ENCODE data around the gene DOCK4. TPM values are rescaled to one million over a fixed set of nuclear protein-coding genes. Genes with fewer than 3 reads are reported as not detected.

The DOCK4 gene
- total RNA-seq, 1 donor from 2014 or later, result 13.9 TPM

DNA sequence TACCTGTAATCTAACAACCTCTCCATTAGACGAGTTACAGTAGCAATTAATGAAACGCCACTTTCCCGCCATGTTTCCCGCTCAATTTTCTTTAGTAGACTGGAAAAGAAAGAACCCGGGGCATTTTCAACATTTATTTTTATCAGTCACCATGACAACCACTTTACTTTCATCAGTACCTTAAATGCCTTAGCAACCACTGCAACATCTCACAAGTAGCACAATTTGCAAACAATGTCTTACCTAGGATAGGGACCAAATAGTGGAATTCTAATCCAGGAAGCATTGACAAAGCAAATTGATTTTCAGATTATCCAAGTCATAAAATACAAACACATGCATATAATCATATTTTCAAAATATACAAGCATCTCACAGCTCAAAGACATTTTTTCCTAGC, 422.3 kb downstream of the DOCK4 start:
- DNase-seq (no peak), ATAC-seq (no peak)
- intact Hi-C loops (cut with micrococcal nuclease), result no loop called here

DNA sequence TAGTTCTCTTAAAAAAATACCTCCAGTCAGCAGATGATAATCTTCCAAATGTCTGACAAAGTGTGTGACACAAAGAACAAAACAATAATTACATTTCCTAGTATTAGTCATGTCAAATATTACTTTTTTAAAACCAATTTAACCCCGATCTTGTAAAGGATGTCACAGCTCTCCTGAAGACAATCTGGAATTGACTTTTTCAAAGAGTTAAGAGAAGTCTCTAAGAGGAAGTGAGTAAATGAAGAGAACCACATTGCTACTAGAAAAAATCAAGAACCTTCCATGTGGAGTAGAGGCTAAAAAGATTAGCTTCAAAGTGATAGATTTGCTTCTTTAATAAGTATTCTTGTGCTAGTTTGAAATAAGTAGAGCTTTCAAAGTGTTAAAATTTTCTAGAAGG, 425.7 kb downstream of the DOCK4 start:
- ATAC-seq, result no peak
- intact Hi-C loops (cut with micrococcal nuclease), result no loop called here
- no peak for DNase-seq

DNA sequence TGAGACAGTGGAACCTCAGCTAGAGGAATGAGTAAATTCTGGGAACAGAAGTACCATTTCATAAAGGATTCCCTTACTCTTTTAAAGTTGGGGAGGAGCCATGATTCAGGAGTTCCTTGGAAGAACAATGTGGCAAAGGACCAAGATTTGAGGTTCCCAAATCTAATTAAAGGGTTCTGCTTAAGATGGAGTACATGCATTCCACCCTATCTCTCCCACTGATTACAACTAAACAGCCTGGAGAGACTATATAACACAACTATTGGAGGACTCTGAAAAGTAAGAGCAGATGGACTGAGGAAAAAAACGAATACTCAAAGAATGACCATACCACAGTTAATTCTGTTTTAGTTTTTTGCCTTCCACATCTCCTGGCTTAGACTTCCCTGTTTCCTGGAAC, 431.0 kb downstream of the DOCK4 start:
- ATAC-seq, result no peak
- DNase-seq, result no peak
- intact Hi-C loops (cut with micrococcal nuclease), result no loop called here

DNA sequence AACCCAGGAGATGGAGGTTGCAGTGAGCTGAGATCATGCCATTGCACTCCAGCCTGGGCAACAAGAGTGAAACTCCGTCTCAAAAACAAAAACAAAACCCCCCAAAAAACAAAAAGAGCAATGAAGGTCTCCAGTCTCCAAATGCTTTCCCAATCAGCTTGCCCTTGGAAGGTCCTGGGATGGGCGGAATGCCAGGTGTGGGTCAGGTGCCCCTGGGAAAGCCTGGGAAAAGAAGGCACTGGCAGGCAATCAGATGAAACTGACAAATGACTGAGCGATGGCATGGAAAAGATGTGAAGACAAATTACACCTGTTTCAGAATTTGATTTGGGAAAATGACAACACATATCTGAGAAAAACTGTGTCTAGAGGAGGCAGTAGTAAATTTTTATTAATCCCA, 433.5 kb downstream of the DOCK4 start:
- intact Hi-C loops (cut with micrococcal nuclease), result no loop called here
- no peak for DNase-seq
- ATAC-seq, result no peak

- ATAC-seq (no peak), DNase-seq (no peak)
- intact Hi-C loops (cut with micrococcal nuclease), result no loop called here
These were observed 434.6 kb downstream of the DOCK4 start for GRCh38 chr7:111771638-111772037.

DNA sequence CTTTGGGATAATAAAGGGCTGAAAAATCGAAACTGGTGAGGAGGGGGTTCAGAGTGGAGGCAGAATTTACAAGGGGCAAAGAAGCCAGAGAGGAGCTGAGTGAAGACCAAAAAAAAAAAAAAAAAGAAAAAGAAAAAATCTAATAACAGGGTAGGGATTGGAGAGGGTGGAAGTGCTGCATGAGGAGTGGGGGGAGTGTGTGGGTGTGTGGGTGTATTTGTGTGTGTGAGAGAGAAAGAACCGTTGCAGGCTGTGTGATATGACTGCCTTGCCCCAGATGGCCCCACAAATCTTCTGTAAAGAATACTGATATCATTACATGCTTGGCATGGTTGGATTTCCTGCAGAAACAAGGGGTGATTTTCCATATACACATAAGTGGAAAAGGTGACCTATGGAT, 436.1 kb downstream of the DOCK4 start:
- ATAC-seq, result no peak
- no peak for DNase-seq
- intact Hi-C loops (cut with micrococcal nuclease), result no loop called here

- DNase-seq (no peak), ATAC-seq (no peak)
- intact Hi-C loops (cut with micrococcal nuclease), result no loop called here
These were observed 440.2 kb downstream of the DOCK4 start for GRCh38 chr7:111765751-111766643.

- ATAC-seq (peak; percentile 51), DNase-seq (peak; percentile 35)
- intact Hi-C loops (cut with micrococcal nuclease), result no loop called here
These were observed 442.9 kb downstream of the DOCK4 start for GRCh38 chr7:111763221-111763801.

GRCh38 chr7:111762799-111763198, 443.4 kb downstream of the DOCK4 start:
- intact Hi-C loops (cut with micrococcal nuclease), result no loop called here
- ATAC-seq (no peak), DNase-seq (no peak)

GRCh38 chr7:111762211-111762610, 444.0 kb downstream of the DOCK4 start:
- no peak for ATAC-seq
- DNase-seq, result no peak
- intact Hi-C loops (cut with micrococcal nuclease), result no loop called here

DNA sequence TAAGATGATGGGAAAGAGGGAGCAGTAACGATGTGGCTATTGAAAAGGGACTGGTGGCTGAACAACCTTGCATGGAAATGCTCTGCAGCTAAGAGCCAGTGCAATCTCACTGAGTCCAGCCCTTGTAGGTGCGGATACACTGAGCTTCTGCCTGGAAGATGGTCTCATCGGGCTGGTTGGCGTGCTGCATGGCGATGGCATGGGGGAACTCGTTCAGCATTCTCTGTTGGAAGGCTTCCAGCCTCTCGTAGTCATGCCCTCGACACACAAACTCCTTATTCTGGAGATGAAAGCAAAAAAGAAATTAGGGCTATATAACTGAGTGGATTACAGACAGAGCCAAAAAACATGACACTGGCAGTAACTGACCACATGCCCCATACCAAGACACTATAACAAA, 446.2 kb downstream of the DOCK4 start:
- intact Hi-C loops (cut with micrococcal nuclease), result no loop called here
- ATAC-seq, result no peak
- no peak for DNase-seq

DNA sequence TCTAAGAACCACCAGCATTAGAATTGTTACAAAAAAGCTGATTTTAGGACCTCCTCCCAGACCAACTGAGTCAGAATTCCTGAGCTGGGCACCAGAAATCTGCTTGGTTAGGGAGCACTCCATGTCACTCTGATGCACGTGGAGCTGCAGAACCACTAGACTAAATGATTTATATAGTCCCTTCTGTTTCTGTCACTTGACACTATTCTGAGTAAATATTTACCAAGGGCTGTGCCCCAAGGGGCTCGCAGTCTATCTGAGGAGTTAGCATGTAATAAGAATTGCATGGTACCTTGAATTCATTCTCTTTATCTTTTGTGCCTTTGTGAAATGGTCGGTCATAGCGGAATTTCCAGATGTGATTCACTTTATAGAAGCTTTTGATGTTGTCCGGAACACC, 447.9 kb downstream of the DOCK4 start:
- DNase-seq, result no peak
- intact Hi-C loops (cut with micrococcal nuclease), result loop anchor here (10.0 kb wide), 1 partner anchor 96 kb away; no protein-coding TSS in a partner anchor
- ATAC-seq, result no peak

- peak; percentile 92 for ATAC-seq
- DNase-seq, result peak; percentile 73
- intact Hi-C loops (cut with micrococcal nuclease), result loop anchor here (10.0 kb wide), 1 partner anchor 98 kb away; no protein-coding TSS in a partner anchor
These were observed 449.5 kb downstream of the DOCK4 start for GRCh38 chr7:111756687-111757178.

- DNase-seq (no peak), ATAC-seq (no peak)
- intact Hi-C loops (cut with micrococcal nuclease), result loop anchor here (10.0 kb wide), 1 partner anchor 99 kb away; no protein-coding TSS in a partner anchor
These were observed 450.8 kb downstream of the DOCK4 start for GRCh38 chr7:111755383-111755782.

DNA sequence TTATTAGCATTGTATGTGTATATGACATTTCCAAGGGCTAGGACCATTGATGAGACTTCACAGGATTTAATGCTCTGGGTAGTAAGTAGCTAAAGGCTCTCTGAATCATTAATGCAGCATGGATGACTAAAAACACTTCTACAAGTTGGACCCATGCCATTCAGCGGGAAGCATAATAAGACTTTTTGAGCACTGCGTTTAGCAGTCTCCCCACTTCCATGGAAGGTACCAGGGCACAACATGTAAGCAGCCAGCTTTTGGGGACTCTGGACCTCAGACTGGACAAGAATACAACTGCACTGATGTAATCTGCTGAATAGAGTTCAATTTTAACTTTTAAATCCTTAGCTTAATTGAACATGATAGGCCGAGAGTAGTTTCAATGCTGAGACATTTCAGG, 452.2 kb downstream of the DOCK4 start:
- ATAC-seq, result no peak
- intact Hi-C loops (cut with micrococcal nuclease), result loop anchor here (10.0 kb wide), 1 partner anchor 101 kb away; no protein-coding TSS in a partner anchor
- no peak for DNase-seq

DNA sequence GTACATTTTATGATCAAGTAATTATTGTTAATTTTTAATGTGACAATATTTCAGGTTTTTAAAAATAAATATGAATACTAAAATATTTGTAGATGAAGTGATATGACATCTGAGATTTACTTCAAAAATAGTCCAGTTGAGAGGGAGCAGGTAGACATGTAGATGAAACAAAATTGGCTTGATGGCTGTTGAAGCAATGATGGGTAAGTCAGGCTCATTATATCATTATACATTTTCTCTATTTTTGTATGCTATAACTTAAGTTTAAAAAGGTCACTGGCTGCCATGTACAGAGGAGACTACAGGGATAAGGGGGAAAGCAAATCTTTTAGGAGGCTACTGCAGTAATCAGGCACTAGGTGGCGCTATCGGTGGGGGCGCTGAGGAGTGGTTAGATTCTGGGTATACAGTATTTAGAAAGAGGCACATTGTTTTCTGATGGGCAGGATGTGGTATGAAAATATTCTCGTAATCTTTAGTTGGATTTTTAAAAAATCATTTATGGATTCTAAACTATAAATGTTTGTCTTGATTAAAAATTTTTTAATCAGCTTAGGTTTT, 454.1 kb downstream of the DOCK4 start:
- ATAC-seq (peak; percentile 54), DNase-seq (peak; percentile 59)
- intact Hi-C loops (cut with micrococcal nuclease), result loop anchor here (10.0 kb wide), 1 partner anchor 103 kb away; no protein-coding TSS in a partner anchor

DNA sequence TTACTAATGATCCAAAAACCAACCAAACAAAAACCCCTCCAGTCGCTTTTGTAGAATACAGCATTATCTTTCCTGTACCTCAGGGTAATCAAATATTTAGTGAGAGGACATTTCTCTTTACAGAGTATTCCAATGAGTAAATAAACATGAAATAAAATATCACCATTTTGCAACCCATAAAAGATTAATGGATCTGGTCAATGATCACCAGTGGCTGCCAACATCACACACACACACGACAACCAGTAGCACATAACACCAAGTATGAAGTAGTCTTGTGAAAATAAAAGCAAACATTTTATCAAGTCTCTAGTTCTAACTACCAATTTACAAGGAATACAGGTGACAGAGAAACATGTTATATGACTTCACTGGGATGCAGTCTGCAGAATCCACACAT, 455.3 kb downstream of the DOCK4 start:
- no peak for ATAC-seq
- DNase-seq, result no peak
- intact Hi-C loops (cut with micrococcal nuclease), result loop anchor here (10.0 kb wide), 1 partner anchor 104 kb away; no protein-coding TSS in a partner anchor

DNA sequence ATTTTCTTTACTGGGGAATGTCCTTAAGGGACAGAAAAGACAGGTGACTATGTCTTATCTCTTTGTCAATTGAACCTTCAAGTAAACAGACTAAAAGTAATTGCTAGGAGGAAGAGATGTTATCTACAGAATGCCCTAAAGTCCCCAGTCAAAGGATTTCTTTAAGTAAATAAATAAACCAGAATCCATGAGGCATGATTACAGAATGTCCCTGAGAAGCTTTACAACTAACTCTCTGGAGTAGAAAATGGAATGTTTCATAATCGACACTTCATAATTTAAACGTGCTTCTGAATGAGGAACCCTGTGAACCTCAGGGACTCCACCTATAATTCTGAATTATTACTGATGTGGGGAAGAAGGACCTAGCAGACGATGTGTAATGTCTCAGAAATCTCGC, 456.0 kb downstream of the DOCK4 start:
- intact Hi-C loops (cut with micrococcal nuclease), result loop anchor here (10.0 kb wide), 1 partner anchor 105 kb away; no protein-coding TSS in a partner anchor
- DNase-seq (no peak), ATAC-seq (no peak)

DNA sequence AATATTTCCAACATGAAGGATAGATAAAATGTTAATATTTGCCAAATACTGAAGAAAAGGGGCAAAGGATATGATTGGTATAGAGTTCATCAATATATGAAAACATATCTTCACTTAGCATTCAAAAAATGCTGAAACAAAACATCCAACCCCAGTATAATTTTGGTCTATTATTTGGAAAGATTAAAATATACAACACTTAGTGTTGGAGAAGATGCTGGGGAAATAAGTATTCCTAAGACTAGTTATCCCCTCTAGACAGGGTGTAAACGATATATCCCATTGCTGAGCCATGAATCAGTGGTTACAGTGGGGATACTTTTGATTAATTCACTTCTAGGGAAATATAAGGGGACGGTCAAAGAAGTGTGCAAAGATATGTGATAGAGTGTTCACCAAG, 456.6 kb downstream of the DOCK4 start:
- DNase-seq (no peak), ATAC-seq (no peak)
- intact Hi-C loops (cut with micrococcal nuclease), result loop anchor here (10.0 kb wide), 2 partner anchors 105 to 665 kb away; no protein-coding TSS in a partner anchor

DNA sequence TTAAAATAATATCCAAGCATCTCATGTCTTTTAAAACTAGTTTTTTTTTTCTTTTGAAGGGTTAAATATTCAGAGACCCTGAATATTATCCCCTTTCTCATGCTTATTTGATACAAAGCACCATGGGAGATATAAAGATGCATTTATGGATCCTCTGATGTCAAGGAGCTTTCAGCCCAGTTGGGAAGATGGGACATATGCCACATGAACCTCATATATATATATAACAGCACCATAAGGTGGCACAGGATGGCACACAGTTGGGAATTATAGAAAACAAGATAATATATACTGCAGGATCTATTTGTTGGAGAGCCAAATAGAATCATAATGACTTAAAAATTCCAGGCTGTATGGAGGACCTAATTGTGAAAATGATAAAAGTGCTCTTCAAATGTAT, 458.5 kb downstream of the DOCK4 start:
- intact Hi-C loops (cut with micrococcal nuclease), result loop anchor here (10.0 kb wide), 1 partner anchor 667 kb away; no protein-coding TSS in a partner anchor
- DNase-seq, result no peak
- no peak for ATAC-seq
